H9 (cell line): ENCODE data around the gene NFIX. TPM values are rescaled to one million over a fixed set of nuclear protein-coding genes. Genes with fewer than 3 reads are reported as not detected.

Source experiments
- DNase-seq: peaks from one replicate; pipeline ENCODE4 v3.0.0-alpha.2; 2017
- H2AFZ ChIP-seq: one replicate; pipeline ENCODE4 v1.6.1; 2013; ENCODE audit warnings: mild to moderate bottlenecking, low read length, control low read depth, moderate library complexity
- H2AK5ac ChIP-seq: 2 replicates; pipeline ENCODE4 v1.6.1; 2013; ENCODE audit warnings: low read length, control low read depth, mixed read lengths; ENCODE audit not compliant: insufficient read length
- H2BK120ac ChIP-seq: one replicate; pipeline ENCODE4 v1.6.1; 2013; ENCODE audit warnings: low read depth, mild to moderate bottlenecking, low read length, control low read depth, inconsistent platforms; ENCODE audit not compliant: poor library complexity, severe bottlenecking
- H2BK12ac ChIP-seq: 2 replicates; pipeline ENCODE4 v1.6.1; 2013; ENCODE audit warnings: low read length, control low read depth, mixed read lengths, low read depth; ENCODE audit not compliant: insufficient read length
- H2BK15ac ChIP-seq: 2 replicates; pipeline ENCODE4 v1.6.1; 2013; ENCODE audit warnings: low read depth, low read length, control low read depth
- H2BK20ac ChIP-seq: one replicate; pipeline ENCODE4 v1.6.1; 2013; ENCODE audit warnings: low read depth, mild to moderate bottlenecking, low read length, control low read depth, inconsistent platforms; ENCODE audit not compliant: poor library complexity, severe bottlenecking
- H2BK5ac ChIP-seq: 2 replicates; pipeline ENCODE4 v1.6.1; 2013; ENCODE audit warnings: low read length, control low read depth, mixed read lengths; ENCODE audit not compliant: insufficient read length
- H3K14ac ChIP-seq: 2 replicates; pipeline ENCODE4 v1.6.1; 2013; ENCODE audit warnings: low read length, control low read depth; ENCODE audit not compliant: insufficient read depth
- H3K18ac ChIP-seq: 2 replicates; pipeline ENCODE4 v1.6.1; 2013; ENCODE audit warnings: low read depth, mild to moderate bottlenecking, mixed read lengths, low read length, control low read depth; ENCODE audit not compliant: insufficient read length
- H3K23ac ChIP-seq: 2 replicates; pipeline ENCODE4 v1.6.1; 2013; ENCODE audit warnings: low read length, control low read depth, mixed read lengths, low read depth; ENCODE audit not compliant: insufficient read length
- H3K23me2 ChIP-seq: 2 replicates; pipeline ENCODE4 v1.6.1; 2013; ENCODE audit warnings: low read depth, mild to moderate bottlenecking, mixed read lengths, low read length, control low read depth; ENCODE audit not compliant: insufficient read length, poor library complexity, severe bottlenecking
- H3K27ac ChIP-seq: 2 replicates; pipeline ENCODE4 v1.5.1; 2013; ENCODE audit warnings: low read length, control low read depth, mixed read lengths, low read depth; ENCODE audit not compliant: insufficient read length
- H3K27me3 ChIP-seq: 2 replicates; pipeline ENCODE4 v1.6.1; 2013; ENCODE audit warnings: low read length, control low read depth, inconsistent platforms; ENCODE audit not compliant: insufficient read depth
- H3K4ac ChIP-seq: 2 replicates; pipeline ENCODE4 v1.6.1; 2013; ENCODE audit warnings: low read depth, mild to moderate bottlenecking, control low read depth, inconsistent platforms, low read length, moderate library complexity
- H3K4me1 ChIP-seq: 2 replicates; pipeline ENCODE4 v1.6.1; 2013; ENCODE audit warnings: low read length, control low read depth, inconsistent platforms; ENCODE audit not compliant: insufficient read depth
- H3K4me2 ChIP-seq: 2 replicates; pipeline ENCODE4 v1.6.1; 2013; ENCODE audit warnings: low read length, control low read depth, mixed read lengths; ENCODE audit not compliant: insufficient read length, insufficient read depth
- H3K56ac ChIP-seq: 2 replicates; pipeline ENCODE4 v1.6.1; 2013; ENCODE audit warnings: low read depth, mild to moderate bottlenecking, mixed read lengths, low read length, control low read depth; ENCODE audit not compliant: insufficient read length
- H3K79me1 ChIP-seq: 2 replicates; pipeline ENCODE4 v1.6.1; 2013; ENCODE audit warnings: low read depth, mild to moderate bottlenecking, moderate library complexity, low read length, control low read depth, inconsistent platforms; ENCODE audit not compliant: insufficient read depth, poor library complexity, severe bottlenecking
- H3K79me2 ChIP-seq: 2 replicates; pipeline ENCODE4 v1.6.1; 2013; ENCODE audit warnings: low read length, control low read depth, inconsistent platforms; ENCODE audit not compliant: insufficient read depth
- H3K9ac ChIP-seq: 2 replicates; pipeline ENCODE4 v1.6.1; 2013; ENCODE audit warnings: low read length, control low read depth, mixed read lengths; ENCODE audit not compliant: insufficient read length; ENCODE audit errors: extremely low read depth
- H3K9me3 ChIP-seq: one replicate; pipeline ENCODE4 v1.6.1; 2013; ENCODE audit warnings: low read depth, low read length, inconsistent platforms; ENCODE audit not compliant: control insufficient read depth
- H3T11ph ChIP-seq: one replicate; pipeline ENCODE4 v1.6.1; 2013; ENCODE audit warnings: mild to moderate bottlenecking, low read length, control low read depth, inconsistent platforms
- H4K20me1 ChIP-seq: one replicate; pipeline ENCODE4 v1.6.1; 2013; ENCODE audit not compliant: control insufficient read depth, insufficient read length, insufficient read depth
- H4K5ac ChIP-seq: 2 replicates; pipeline ENCODE4 v1.6.1; 2013; ENCODE audit warnings: low read depth, mild to moderate bottlenecking, mixed read lengths, low read length, control low read depth; ENCODE audit not compliant: insufficient read length
- H4K8ac ChIP-seq: replicated peaks from 2 replicates; pipeline ENCODE4 v1.6.1; 2013; ENCODE audit warnings: low read length, control low read depth, mixed read lengths, low read depth; ENCODE audit not compliant: insufficient read length
- H4K91ac ChIP-seq: 2 replicates; pipeline ENCODE4 v1.6.1; 2013; ENCODE audit warnings: low read depth, mild to moderate bottlenecking, moderate library complexity, mixed read lengths, low read length, control low read depth; ENCODE audit not compliant: insufficient read length
- H3K27ac Mint-ChIP-seq, 3 experiments: 2 replicates in 2 of 3; 3 replicates in 1 of 3; pipeline ENCODE4 v1.8.0; 2020 to 2021; ENCODE audit warnings: mixed read lengths in 3 of 3, mild to moderate bottlenecking in 1 of 3, moderate library complexity in 1 of 3
- H3K27me3 Mint-ChIP-seq: 2 replicates; pipeline ENCODE4 v1.8.0; 2021; ENCODE audit warnings: low read depth, mild to moderate bottlenecking, moderate library complexity, mixed read lengths
- H3K36me3 Mint-ChIP-seq, 3 experiments: 2 replicates in 2 of 3; 3 replicates in 1 of 3; pipeline ENCODE4 v1.8.0; 2020 to 2021; ENCODE audit warnings: low read depth in 3 of 3, mixed read lengths in 3 of 3; ENCODE audit not compliant: insufficient read depth in 1 of 3
- H3K4me1 Mint-ChIP-seq, 2 experiments: 2 replicates each; pipeline ENCODE4 v1.8.0; 2020; ENCODE audit warnings: mixed read lengths in 2 of 2
- H3K4me3 Mint-ChIP-seq, 2 experiments: 2 replicates in 1 of 2; 3 replicates in 1 of 2; pipeline ENCODE4 v1.8.0; 2020 to 2021; ENCODE audit warnings: mild to moderate bottlenecking in 2 of 2, mixed read lengths in 2 of 2, moderate library complexity in 1 of 2
- H3K9me3 Mint-ChIP-seq, 2 experiments: 2 replicates in 1 of 2; 3 replicates in 1 of 2; pipeline ENCODE4 v1.8.0; 2020; ENCODE audit warnings: mild to moderate bottlenecking in 2 of 2, mixed read lengths in 2 of 2, moderate library complexity in 1 of 2
- WGBS: extraction: QIAGEN DNeasy Blood & Tissue Kit; methylation state at CpG from one replicate; pipeline ENCODE4 v1.1.7; 2013; ENCODE audit warnings: missing lambda C conversion rate, low lambda C conversion rate, mixed read lengths; ENCODE audit not compliant: insufficient read length; ENCODE audit errors: extremely low coverage; 5-methylcytosine and 5-hydroxymethylcytosine counted together
- total RNA-seq: library from RNA; stranded (reverse); gene quantifications from 2 replicates; pipeline ENCODE4 v1.2.1, GENCODE V29; 2021
- TF ChIP-seq, protein P1 (sequence below): fragments of 200-600 bp; sonication (generic); conservative IDR thresholded peaks from 3 replicates; pipeline ENCODE4 v1.8.0; 2021; ENCODE audit warnings: antibody characterized with exemption, mild to moderate bottlenecking

The NFIX gene
- total RNA-seq, 1 experiment from 2014 or later: 0.31 TPM

- H4K8ac ChIP-seq: no peak overlapping the region
- H3K23me2 ChIP-seq: peaks cover 3% of the 10 kb centered on the region
- H3K18ac ChIP-seq: no peak overlapping the region
- no peaks in the 10 kb centered on the region for H3K79me1 ChIP-seq
- H3K4ac ChIP-seq: no peak overlapping the region
- Mint-ChIP-seq H3K4me1 (peaks cover 49 to 86% of the 10 kb centered on the region in 2 experiments), H3K9me3 (peaks cover 0 to 4% of the 10 kb centered on the region in 2 experiments; a peak in 2 of 5 replicates), H3K27ac (no peak overlapping the region), H3K27me3 (peaks cover 100% of the 10 kb centered on the region), H3K4me3 (peak overlapping the region in 1 of 2 experiments; percentile 53; a peak in 1 of 5 replicates), H3K36me3 (no peaks in the 10 kb centered on the region)
- peak overlapping the region; percentile 1 for H3K4me2 ChIP-seq
- no peak overlapping the region for H3K56ac ChIP-seq
- H3K23ac ChIP-seq: no peak overlapping the region
- no CpG with 5 or more reads among the region's 21 CpGs for WGBS
- no peak overlapping the region for H2BK5ac ChIP-seq
- H2AK5ac ChIP-seq: no peak overlapping the region
- no peak overlapping the region for H2BK12ac ChIP-seq
- TF ChIP-seq, protein P1, sequence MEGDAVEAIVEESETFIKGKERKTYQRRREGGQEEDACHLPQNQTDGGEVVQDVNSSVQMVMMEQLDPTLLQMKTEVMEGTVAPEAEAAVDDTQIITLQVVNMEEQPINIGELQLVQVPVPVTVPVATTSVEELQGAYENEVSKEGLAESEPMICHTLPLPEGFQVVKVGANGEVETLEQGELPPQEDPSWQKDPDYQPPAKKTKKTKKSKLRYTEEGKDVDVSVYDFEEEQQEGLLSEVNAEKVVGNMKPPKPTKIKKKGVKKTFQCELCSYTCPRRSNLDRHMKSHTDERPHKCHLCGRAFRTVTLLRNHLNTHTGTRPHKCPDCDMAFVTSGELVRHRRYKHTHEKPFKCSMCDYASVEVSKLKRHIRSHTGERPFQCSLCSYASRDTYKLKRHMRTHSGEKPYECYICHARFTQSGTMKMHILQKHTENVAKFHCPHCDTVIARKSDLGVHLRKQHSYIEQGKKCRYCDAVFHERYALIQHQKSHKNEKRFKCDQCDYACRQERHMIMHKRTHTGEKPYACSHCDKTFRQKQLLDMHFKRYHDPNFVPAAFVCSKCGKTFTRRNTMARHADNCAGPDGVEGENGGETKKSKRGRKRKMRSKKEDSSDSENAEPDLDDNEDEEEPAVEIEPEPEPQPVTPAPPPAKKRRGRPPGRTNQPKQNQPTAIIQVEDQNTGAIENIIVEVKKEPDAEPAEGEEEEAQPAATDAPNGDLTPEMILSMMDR: no peak
- peaks cover 86% of the 10 kb centered on the region for H3K27me3 ChIP-seq
- no peak overlapping the region for H4K5ac ChIP-seq
- no peak overlapping the region for H3K9ac ChIP-seq
- no peak overlapping the region for H2AFZ ChIP-seq
- H3T11ph ChIP-seq: no peak overlapping the region
- H2BK120ac ChIP-seq: no peak overlapping the region
- H3K79me2 ChIP-seq: no peaks in the 10 kb centered on the region
- no peak overlapping the region for H2BK15ac ChIP-seq
- no peak overlapping the region for H4K91ac ChIP-seq
- no peak overlapping the region for H3K27ac ChIP-seq
- H3K14ac ChIP-seq: no peak overlapping the region
- peaks cover 2% of the 10 kb centered on the region for H4K20me1 ChIP-seq
- no peak overlapping the region for H2BK20ac ChIP-seq
- H3K9me3 ChIP-seq: no peaks in the 10 kb centered on the region
- peaks cover 8% of the 10 kb centered on the region for H3K4me1 ChIP-seq
- DNase-seq: peak; percentile 55
Observed at GRCh38 chr19:13018035-13018914, 23.0 kb downstream of the NFIX start.
